HepG2 (cell line): ENCODE results near the gene PFKM. TPM values are rescaled to one million over a fixed set of nuclear protein-coding genes. Genes with fewer than 3 reads are reported as not detected.

ENCODE experiments used
- ATAC-seq: fragments of 200-7000 bp; cut with Tn5 transposase; 3 replicates; pipeline ENCODE4 v1.9.1; 2020; ENCODE audit warnings: mild to moderate bottlenecking, moderate library complexity
- BruUV-seq: library from RNA; stranded (reverse); fragments of 400-500 nt; replicated peaks from 2 replicates; lab custom pipeline; 2021; lab: Mats Ljungman, UMichigan
- CTCF ChIA-PET: fragments of 300-600 bp; formaldehyde crosslinking; extraction: SDS; loops from one replicate; lab custom pipeline; 2021; ENCODE audit warnings: low total read pairs, inconsistent platforms, low intra/inter-chr PET ratio; lab: Yijun Ruan, JAX
- POLR2A ChIA-PET: fragments of 350-600 bp; sonication (Branson Sonifier 250); formaldehyde crosslinking; loops from one replicate; lab custom pipeline; 2020; ENCODE audit warnings: antibody characterized with exemption, inconsistent platforms; lab: Yijun Ruan, JAX
- DNase-seq: peaks from one replicate; pipeline ENCODE4 v3.0.0-alpha.2; 2015; ENCODE audit warnings: low spot score
- FAIRE-seq: peaks from 3 replicates; lab custom pipeline; 2011; peaks lifted over from hg19 to GRCh38; lab: Jason Lieb, UNC
- H2AFZ ChIP-seq: one replicate; pipeline ENCODE4 v1.6.1; 2011; ENCODE audit warnings: low read length, inconsistent platforms
- H3K27ac ChIP-seq: fragments of 300-600 bp; 3 replicates; pipeline ENCODE4 v1.8.0; 2011; ENCODE audit warnings: mixed run types, mild to moderate bottlenecking, mixed read lengths, low read length, inconsistent platforms; ENCODE audit not compliant: insufficient read depth; ENCODE audit errors: extremely low read length
- H3K27me3 ChIP-seq, 2 experiments: fragments of 200-600 bp in 1 of 2; 2 replicates in 1 of 2; 3 replicates in 1 of 2; pipeline versions ENCODE4 v1.6.0 to v1.8.0; 2011; ENCODE audit warnings: low read length in 2 of 2, mild to moderate bottlenecking in 2 of 2, moderate library complexity in 2 of 2, inconsistent platforms in 1 of 2; ENCODE audit not compliant: insufficient read depth in 2 of 2, control insufficient read depth in 1 of 2
- H3K36me3 ChIP-seq, 2 experiments: fragments of 200-600 bp in 1 of 2; replicated peaks in 1 of 2; 2 replicates in 1 of 2; 3 replicates in 1 of 2; pipeline versions ENCODE4 v1.5.1 to v1.8.0; 2011; ENCODE audit warnings: low read length in 2 of 2, inconsistent platforms in 1 of 2; ENCODE audit not compliant: insufficient read depth in 2 of 2, control insufficient read depth in 1 of 2
- H3K4me1 ChIP-seq: 2 replicates; pipeline ENCODE4 v1.5.1; 2012; ENCODE audit warnings: low read length, inconsistent platforms; ENCODE audit not compliant: insufficient read depth
- H3K4me2 ChIP-seq: 2 replicates; pipeline ENCODE4 v1.6.0; 2011; ENCODE audit warnings: low read depth, low read length, inconsistent platforms
- H3K4me3 ChIP-seq, 3 experiments: fragments of 200-600 bp in 1 of 3; sonication (generic), shearing (Covaris generic) in 1 of 3; replicated peaks in 1 of 3; 2 replicates each; pipeline ENCODE4 v1.5.1; 2011 to 2016; ENCODE audit warnings: low read length in 3 of 3, inconsistent platforms in 2 of 3, low read depth in 2 of 3, mild to moderate bottlenecking in 2 of 3, control low read depth in 1 of 3, mixed read lengths in 1 of 3; ENCODE audit not compliant: insufficient read depth in 1 of 3
- H3K79me2 ChIP-seq: one replicate; pipeline ENCODE4 v1.6.1; 2011; ENCODE audit warnings: low read length, inconsistent platforms; ENCODE audit not compliant: insufficient read depth
- H3K9ac ChIP-seq: 2 replicates; pipeline ENCODE4 v1.6.0; 2011; ENCODE audit warnings: mild to moderate bottlenecking, low read depth, low read length, inconsistent platforms; ENCODE audit not compliant: insufficient read depth
- H3K9me3 ChIP-seq: 2 replicates; pipeline ENCODE4 v1.5.1; 2012; ENCODE audit warnings: mild to moderate bottlenecking, low read length
- H4K20me1 ChIP-seq: 2 replicates; pipeline ENCODE4 v1.6.0; 2011; ENCODE audit warnings: inconsistent platforms, mild to moderate bottlenecking, low read length, moderate library complexity; ENCODE audit not compliant: insufficient read depth
- JUND ChIP-seq: sonication (generic); formaldehyde crosslinking; IDR thresholded peaks from 2 replicates; pipeline ENCODE4 v1.8.0; 2022; ENCODE audit warnings: mild to moderate bottlenecking, missing genetic modification reagents
- ZNF274 ChIP-seq: sonication (generic); formaldehyde crosslinking; IDR thresholded peaks from 2 replicates; pipeline ENCODE4 v1.5.1; 2020; ENCODE audit warnings: mild to moderate bottlenecking, missing genetic modification reagents
- ZNF496 ChIP-seq: sonication (generic); formaldehyde crosslinking; IDR thresholded peaks from 2 replicates; pipeline ENCODE4 v1.8.1; 2023; ENCODE audit warnings: mild to moderate bottlenecking, moderate library complexity, missing genetic modification reagents; ENCODE audit not compliant: insufficient replicate concordance
- ZNF546 ChIP-seq: sonication (generic); formaldehyde crosslinking; conservative IDR thresholded peaks from 2 replicates; pipeline ENCODE4 v1.8.1; 2023; ENCODE audit warnings: mild to moderate bottlenecking, missing genetic modification reagents
- WGBS: methylation state at CpG from one replicate; pipeline ENCODE4 v1.1.6; 2017; ENCODE audit warnings: low lambda C conversion rate; 5-methylcytosine and 5-hydroxymethylcytosine counted together
- in situ Hi-C: cut with HindIII; loops from 2 replicates; pipeline ENCODE4 v1.10.0; 2017; ENCODE audit warnings: low pct_unique_long_range_greater_than_20kb; ENCODE audit not compliant: extremely low pct_ligation_motif_present
- intact Hi-C: fragments of 100-400 bp; cut with micrococcal nuclease; formaldehyde crosslinking; loops from one replicate; pipeline ENCODE4 v1.10.0; 2022; ENCODE audit not compliant: unreplicated experiment
- polyA plus RNA-seq, 8 experiments: library from polyadenylated mRNA; depleted of rRNA in 3 of 8; stranded (reverse) in 7 of 8; unstranded in 1 of 8; fragments of >200 nt; fragmentation: Illumina TruSeq in 4 of 8; extraction: Trizol in 4 of 8; gene quantifications; 2 replicates each; pipeline versions ENCODE4 v1.2.1 to v1.2.3, GENCODE V29; 2011 to 2016; ENCODE audit warnings: low read depth in 4 of 8, missing spikeins in 1 of 8, mixed read lengths in 1 of 8; ENCODE audit not compliant: insufficient read depth in 1 of 8
- total RNA-seq, 5 experiments: library from RNA; depleted of rRNA; stranded (reverse); fragments of >200 nt; fragmentation: Illumina TruSeq; extraction: Trizol; gene quantifications; 2 replicates each; pipeline ENCODE4 v1.2.3, GENCODE V29; 2016; ENCODE audit warnings: low read depth in 1 of 5
- TF ChIP-seq, protein P1 (sequence below): IDR thresholded peaks from 2 replicates; pipeline ENCODE4 v1.6.1; 2016; ENCODE audit warnings: mild to moderate bottlenecking, missing biosample characterization, missing genetic modification reagents
- TF ChIP-seq, protein P2 (sequence below): sonication (generic); formaldehyde crosslinking; IDR thresholded peaks from 2 replicates; pipeline ENCODE4 v1.8.0; 2022; ENCODE audit warnings: low read depth, missing genetic modification reagents

Gene PFKM
- total and polyA plus RNA-seq, 2 of the 13 experiments (the other 11 are each of a cell fraction or from before 2014, with no cell fraction given), result 1.9 to 2.4 TPM

DNA sequence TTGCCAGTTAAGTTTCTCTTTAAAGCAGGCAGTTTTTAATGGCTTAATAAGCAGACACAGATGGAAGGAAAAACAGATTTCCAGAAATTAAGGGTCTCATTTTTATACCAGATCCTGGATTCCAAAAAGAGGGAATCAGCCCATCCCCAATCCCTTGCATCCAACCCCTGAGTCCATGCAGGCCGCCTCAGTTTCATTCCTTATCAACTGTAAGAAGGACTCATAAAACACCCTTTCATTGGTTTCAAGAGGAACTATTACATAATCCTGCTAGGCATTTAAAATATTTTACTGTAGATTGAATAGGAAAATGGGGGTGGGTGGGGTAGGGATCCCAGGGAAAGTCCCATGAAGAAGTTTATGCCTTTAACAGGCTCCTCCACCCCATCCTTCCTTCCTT, 73.7 kb downstream of the PFKM start:
- H3K4me3 ChIP-seq, result no peak overlapping the region
- CTCF ChIA-PET, result no interaction called here
- H3K9me3 ChIP-seq, result no peaks in the 10 kb centered on the region
- H3K4me1 ChIP-seq, result no peaks in the 10 kb centered on the region
- H3K36me3 ChIP-seq, result no peaks in the 10 kb centered on the region
- BruUV-seq, result no TSS peak
- H3K79me2 ChIP-seq, result no peaks in the 10 kb centered on the region
- peaks cover 0 to 3% of the 10 kb centered on the region in 2 experiments; a peak in 3 of 5 replicates for H3K27me3 ChIP-seq
- H2AFZ ChIP-seq, result no peak overlapping the region
- ATAC-seq, result no peak
- in situ Hi-C loops (no loop called here), intact Hi-C loops (no loop called here)
- DNase-seq, result no peak
- 0% methylated on average over 1 of the region's 1 CpG for WGBS
- POLR2A ChIA-PET, result no interaction called here
- H3K9ac ChIP-seq, result no peak overlapping the region
- TF ChIP-seq, protein P1, sequence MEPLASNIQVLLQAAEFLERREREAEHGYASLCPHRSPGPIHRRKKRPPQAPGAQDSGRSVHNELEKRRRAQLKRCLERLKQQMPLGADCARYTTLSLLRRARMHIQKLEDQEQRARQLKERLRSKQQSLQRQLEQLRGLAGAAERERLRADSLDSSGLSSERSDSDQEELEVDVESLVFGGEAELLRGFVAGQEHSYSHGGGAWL, result no peak
- no peak for TF ChIP-seq ZNF274 (CRISPR knock-in tag)
- TF ChIP-seq JUND (CRISPR knock-in tag), result no peak
- no peak for TF ChIP-seq ZNF496 (CRISPR knock-in tag)
- TF ChIP-seq, protein P2, sequence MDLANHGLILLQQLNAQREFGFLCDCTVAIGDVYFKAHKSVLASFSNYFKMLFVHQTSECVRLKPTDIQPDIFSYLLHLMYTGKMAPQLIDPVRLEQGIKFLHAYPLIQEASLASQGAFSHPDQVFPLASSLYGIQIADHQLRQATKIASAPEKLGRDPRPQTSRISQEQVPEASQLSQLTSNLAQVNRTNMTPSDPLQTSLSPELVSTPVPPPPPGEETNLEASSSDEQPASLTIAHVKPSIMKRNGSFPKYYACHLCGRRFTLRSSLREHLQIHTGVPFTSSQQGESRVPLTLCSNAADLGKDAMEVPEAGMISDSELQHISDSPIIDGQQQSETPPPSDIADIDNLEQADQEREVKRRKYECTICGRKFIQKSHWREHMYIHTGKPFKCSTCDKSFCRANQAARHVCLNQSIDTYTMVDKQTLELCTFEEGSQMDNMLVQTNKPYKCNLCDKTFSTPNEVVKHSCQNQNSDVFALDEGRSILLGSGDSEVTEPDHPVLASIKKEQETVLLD (CRISPR knock-in tag), result no peak
- no peak overlapping the region for H3K27ac ChIP-seq
- no peak for FAIRE-seq
- no peaks in the 10 kb centered on the region for H4K20me1 ChIP-seq
- no peak overlapping the region for H3K4me2 ChIP-seq

DNA sequence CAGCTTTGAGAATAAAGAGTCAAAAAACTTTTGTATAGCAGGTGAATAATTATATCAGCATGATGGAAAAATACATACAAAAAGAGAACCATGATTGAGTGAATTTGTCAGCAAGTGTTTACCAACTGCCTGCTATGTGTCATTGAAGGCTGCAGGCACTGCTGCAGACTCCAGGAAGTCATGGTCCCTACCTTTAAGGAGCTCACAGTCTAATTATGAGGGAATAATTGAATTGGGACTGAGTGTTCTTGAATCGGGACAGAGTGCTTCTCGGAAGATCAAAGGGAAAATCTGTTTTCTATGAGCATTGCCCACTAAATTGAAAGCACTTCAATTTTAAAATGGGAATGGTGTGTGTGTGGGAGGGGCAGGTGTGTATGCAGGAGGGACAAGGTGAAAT, 74.5 kb downstream of the PFKM start:
- Histone ChIP-seq H3K36me3 (no peaks in the 10 kb centered on the region), H3K4me1 (no peaks in the 10 kb centered on the region), H3K27me3 (no peaks in the 10 kb centered on the region; a peak in 1 of 5 replicates), H2AFZ (no peak overlapping the region), H3K4me2 (no peak overlapping the region), H3K9me3 (no peaks in the 10 kb centered on the region), H3K79me2 (no peaks in the 10 kb centered on the region), H3K9ac (no peak overlapping the region), H4K20me1 (no peaks in the 10 kb centered on the region), H3K27ac (no peak overlapping the region), H3K4me3 (no peak overlapping the region)
- TF ChIP-seq ZNF546 (CRISPR knock-in tag), result no peak
- 0% methylated on average over 2 of the region's 2 CpGs for WGBS
- no peak for ATAC-seq
- no peak for DNase-seq
- in situ Hi-C loops (no loop called here), intact Hi-C loops (no loop called here)
- no TSS peak for BruUV-seq
- no peak for FAIRE-seq
- ChIA-PET POLR2A (no interaction called here), CTCF (no interaction called here)
